ENCODE results near the gene UBE2N. TPM values are rescaled to one million over a fixed set of nuclear protein-coding genes. Genes with fewer than 3 reads are reported as not detected.
A peak's percentile ranks its signal among the peaks of the same experiment; 100 is the strongest.

Gene UBE2N
- total and polyA plus RNA-seq, 2 experiments from 2014 or later = 154 to 385 TPM

DNA sequence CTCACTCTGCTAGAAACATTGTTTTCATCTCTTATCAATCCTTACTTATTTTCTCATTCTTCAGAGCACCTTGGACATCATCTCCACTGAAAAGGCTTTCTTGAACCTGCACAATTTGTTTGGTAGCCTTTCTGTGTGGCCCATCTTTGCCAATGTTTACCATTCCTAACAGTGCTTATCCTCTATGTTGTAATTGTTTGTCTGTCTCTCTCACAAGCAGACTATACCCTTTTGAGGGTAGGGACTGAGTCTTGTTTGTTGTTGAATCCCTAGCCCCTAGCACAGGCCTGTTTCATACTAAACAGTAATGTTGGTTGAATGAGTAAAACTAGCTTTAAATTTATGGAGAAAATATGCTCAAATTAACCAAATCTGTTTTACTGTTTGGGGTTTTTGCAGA, 34.8 kb upstream of the UBE2N start:
- H3K27me3 ChIP-seq (ENCODE audit: insufficient read depth) = no peaks in the 10 kb centered on the region
- H3K4me1 Mint-ChIP-seq = no peaks in the 10 kb centered on the region
- no peak overlapping the region for H2AFZ ChIP-seq
- H3K27ac Mint-ChIP-seq = no peak overlapping the region
- DNase-seq (ENCODE audit: low spot score) = no peak
- H3K9me2 ChIP-seq (ENCODE audit: insufficient read depth) = no peaks in the 10 kb centered on the region
- H3K4me1 ChIP-seq (ENCODE audit: insufficient read depth) = no peaks in the 10 kb centered on the region
- H3K79me2 ChIP-seq (replicated peaks; ENCODE audit: insufficient read depth) = peaks cover 72% of the 10 kb centered on the region
- H3K36me3 Mint-ChIP-seq (ENCODE audit: low read depth) = peaks cover 44% of the 10 kb centered on the region; the same call in 2 of the 3 replicates
- no peaks in the 10 kb centered on the region for H3K9me3 Mint-ChIP-seq
- no peaks in the 10 kb centered on the region for H3K27me3 Mint-ChIP-seq (ENCODE audit: insufficient read depth, low read depth, poor library complexity)
- peaks cover 43% of the 10 kb centered on the region for H3K36me3 ChIP-seq (ENCODE audit: insufficient read depth)
- H4K20me1 ChIP-seq (replicated peaks; ENCODE audit: insufficient read depth) = peaks cover 27% of the 10 kb centered on the region
- H3K27ac ChIP-seq (ENCODE audit: low read depth) = no peak overlapping the region
- H3F3A ChIP-seq (replicated peaks; ENCODE audit: low read depth) = 0 out of 2 replicates have a peak, but pooled peaks cover 5% of the 10 kb centered on the region
- no peak overlapping the region for H3K4me2 ChIP-seq
- no peak overlapping the region for H3K4me3 ChIP-seq
- ATAC-seq = no peak
- no peak overlapping the region for H3K4me3 Mint-ChIP-seq
- no peak for TF ChIP-seq EZH2 (IDR thresholded peaks at IDR 0.05; ENCODE audit: low read depth, unreplicated experiment)

DNA sequence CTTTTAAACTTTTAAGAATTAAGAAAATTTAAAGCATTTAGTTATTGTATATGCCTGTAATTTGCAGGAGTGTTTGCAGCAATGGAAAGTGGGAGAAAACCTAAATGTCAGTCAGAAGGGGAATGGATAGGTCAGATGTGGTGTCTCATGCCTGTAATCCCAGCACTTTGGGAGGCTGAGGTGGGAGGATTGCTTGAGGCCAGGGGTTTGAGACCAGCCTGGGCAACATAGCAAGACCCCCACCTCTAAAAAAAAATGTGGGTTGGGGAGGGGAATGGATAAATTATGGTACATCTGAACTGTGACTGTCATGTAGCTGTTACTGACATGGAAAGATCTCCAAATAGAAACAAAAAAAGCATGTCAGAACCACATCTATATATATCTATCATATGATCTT, 27.6 kb upstream of the UBE2N start:
- no peaks in the 10 kb centered on the region for H3K27me3 ChIP-seq (ENCODE audit: insufficient read depth)
- TF ChIP-seq CREB1 (CRISPR knock-in tag; IDR thresholded peaks at IDR 0.05; ENCODE audit: low read depth) = no peak
- TF ChIP-seq ZNF331 (CRISPR knock-in tag; IDR thresholded peaks at IDR 0.05; ENCODE audit: low read depth) = no peak
- no peak for TF ChIP-seq NANOG (IDR thresholded peaks at IDR 0.05; ENCODE audit: borderline replicate concordance)
- no peak for TF ChIP-seq STAT1 (IDR thresholded peaks at IDR 0.05; ENCODE audit: unreplicated experiment)
- no peak for TF ChIP-seq EZH2phosphoT487 (IDR thresholded peaks at IDR 0.05; ENCODE audit: unreplicated experiment)
- TF ChIP-seq, protein P1, sequence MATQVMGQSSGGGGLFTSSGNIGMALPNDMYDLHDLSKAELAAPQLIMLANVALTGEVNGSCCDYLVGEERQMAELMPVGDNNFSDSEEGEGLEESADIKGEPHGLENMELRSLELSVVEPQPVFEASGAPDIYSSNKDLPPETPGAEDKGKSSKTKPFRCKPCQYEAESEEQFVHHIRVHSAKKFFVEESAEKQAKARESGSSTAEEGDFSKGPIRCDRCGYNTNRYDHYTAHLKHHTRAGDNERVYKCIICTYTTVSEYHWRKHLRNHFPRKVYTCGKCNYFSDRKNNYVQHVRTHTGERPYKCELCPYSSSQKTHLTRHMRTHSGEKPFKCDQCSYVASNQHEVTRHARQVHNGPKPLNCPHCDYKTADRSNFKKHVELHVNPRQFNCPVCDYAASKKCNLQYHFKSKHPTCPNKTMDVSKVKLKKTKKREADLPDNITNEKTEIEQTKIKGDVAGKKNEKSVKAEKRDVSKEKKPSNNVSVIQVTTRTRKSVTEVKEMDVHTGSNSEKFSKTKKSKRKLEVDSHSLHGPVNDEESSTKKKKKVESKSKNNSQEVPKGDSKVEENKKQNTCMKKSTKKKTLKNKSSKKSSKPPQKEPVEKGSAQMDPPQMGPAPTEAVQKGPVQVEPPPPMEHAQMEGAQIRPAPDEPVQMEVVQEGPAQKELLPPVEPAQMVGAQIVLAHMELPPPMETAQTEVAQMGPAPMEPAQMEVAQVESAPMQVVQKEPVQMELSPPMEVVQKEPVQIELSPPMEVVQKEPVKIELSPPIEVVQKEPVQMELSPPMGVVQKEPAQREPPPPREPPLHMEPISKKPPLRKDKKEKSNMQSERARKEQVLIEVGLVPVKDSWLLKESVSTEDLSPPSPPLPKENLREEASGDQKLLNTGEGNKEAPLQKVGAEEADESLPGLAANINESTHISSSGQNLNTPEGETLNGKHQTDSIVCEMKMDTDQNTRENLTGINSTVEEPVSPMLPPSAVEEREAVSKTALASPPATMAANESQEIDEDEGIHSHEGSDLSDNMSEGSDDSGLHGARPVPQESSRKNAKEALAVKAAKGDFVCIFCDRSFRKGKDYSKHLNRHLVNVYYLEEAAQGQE (IDR thresholded peaks at IDR 0.05; ENCODE audit: unreplicated experiment) = no peak
- TF ChIP-seq ZNF114 (CRISPR knock-in tag; IDR thresholded peaks at IDR 0.05) = no peak
- TF ChIP-seq EZH2 (IDR thresholded peaks at IDR 0.05; ENCODE audit: low read depth, unreplicated experiment) = no peak
- no peak for TF ChIP-seq POLR2AphosphoS5 (IDR thresholded peaks at IDR 0.05; ENCODE audit: low read depth)
- TF ChIP-seq, protein P2, sequence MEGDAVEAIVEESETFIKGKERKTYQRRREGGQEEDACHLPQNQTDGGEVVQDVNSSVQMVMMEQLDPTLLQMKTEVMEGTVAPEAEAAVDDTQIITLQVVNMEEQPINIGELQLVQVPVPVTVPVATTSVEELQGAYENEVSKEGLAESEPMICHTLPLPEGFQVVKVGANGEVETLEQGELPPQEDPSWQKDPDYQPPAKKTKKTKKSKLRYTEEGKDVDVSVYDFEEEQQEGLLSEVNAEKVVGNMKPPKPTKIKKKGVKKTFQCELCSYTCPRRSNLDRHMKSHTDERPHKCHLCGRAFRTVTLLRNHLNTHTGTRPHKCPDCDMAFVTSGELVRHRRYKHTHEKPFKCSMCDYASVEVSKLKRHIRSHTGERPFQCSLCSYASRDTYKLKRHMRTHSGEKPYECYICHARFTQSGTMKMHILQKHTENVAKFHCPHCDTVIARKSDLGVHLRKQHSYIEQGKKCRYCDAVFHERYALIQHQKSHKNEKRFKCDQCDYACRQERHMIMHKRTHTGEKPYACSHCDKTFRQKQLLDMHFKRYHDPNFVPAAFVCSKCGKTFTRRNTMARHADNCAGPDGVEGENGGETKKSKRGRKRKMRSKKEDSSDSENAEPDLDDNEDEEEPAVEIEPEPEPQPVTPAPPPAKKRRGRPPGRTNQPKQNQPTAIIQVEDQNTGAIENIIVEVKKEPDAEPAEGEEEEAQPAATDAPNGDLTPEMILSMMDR (conservative IDR thresholded peaks at IDR 0.05; ENCODE audit: low read depth in 2 of 2) = no peak
- TF ChIP-seq, protein P3, sequence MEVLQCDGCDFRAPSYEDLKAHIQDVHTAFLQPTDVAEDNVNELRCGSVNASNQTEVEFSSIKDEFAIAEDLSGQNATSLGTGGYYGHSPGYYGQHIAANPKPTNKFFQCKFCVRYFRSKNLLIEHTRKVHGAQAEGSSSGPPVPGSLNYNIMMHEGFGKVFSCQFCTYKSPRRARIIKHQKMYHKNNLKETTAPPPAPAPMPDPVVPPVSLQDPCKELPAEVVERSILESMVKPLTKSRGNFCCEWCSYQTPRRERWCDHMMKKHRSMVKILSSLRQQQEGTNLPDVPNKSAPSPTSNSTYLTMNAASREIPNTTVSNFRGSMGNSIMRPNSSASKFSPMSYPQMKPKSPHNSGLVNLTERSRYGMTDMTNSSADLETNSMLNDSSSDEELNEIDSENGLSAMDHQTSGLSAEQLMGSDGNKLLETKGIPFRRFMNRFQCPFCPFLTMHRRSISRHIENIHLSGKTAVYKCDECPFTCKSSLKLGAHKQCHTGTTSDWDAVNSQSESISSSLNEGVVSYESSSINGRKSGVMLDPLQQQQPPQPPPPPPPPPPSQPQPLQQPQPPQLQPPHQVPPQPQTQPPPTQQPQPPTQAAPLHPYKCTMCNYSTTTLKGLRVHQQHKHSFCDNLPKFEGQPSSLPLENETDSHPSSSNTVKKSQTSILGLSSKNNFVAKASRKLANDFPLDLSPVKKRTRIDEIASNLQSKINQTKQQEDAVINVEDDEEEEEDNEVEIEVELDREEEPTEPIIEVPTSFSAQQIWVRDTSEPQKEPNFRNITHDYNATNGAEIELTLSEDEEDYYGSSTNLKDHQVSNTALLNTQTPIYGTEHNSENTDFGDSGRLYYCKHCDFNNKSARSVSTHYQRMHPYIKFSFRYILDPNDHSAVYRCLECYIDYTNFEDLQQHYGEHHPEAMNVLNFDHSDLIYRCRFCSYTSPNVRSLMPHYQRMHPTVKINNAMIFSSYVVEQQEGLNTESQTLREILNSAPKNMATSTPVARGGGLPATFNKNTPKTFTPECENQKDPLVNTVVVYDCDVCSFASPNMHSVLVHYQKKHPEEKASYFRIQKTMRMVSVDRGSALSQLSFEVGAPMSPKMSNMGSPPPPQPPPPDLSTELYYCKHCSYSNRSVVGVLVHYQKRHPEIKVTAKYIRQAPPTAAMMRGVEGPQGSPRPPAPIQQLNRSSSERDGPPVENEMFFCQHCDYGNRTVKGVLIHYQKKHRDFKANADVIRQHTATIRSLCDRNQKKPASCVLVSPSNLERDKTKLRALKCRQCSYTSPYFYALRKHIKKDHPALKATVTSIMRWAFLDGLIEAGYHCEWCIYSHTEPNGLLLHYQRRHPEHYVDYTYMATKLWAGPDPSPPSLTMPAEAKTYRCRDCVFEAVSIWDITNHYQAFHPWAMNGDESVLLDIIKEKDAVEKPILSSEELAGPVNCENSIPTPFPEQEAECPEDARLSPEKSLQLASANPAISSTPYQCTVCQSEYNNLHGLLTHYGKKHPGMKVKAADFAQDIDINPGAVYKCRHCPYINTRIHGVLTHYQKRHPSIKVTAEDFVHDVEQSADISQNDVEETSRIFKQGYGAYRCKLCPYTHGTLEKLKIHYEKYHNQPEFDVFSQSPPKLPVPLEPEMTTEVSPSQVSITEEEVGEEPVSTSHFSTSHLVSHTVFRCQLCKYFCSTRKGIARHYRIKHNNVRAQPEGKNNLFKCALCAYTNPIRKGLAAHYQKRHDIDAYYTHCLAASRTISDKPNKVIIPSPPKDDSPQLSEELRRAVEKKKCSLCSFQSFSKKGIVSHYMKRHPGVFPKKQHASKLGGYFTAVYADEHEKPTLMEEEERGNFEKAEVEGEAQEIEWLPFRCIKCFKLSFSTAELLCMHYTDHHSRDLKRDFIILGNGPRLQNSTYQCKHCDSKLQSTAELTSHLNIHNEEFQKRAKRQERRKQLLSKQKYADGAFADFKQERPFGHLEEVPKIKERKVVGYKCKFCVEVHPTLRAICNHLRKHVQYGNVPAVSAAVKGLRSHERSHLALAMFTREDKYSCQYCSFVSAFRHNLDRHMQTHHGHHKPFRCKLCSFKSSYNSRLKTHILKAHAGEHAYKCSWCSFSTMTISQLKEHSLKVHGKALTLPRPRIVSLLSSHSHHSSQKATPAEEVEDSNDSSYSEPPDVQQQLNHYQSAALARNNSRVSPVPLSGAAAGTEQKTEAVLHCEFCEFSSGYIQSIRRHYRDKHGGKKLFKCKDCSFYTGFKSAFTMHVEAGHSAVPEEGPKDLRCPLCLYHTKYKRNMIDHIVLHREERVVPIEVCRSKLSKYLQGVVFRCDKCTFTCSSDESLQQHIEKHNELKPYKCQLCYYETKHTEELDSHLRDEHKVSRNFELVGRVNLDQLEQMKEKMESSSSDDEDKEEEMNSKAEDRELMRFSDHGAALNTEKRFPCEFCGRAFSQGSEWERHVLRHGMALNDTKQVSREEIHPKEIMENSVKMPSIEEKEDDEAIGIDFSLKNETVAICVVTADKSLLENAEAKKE (CRISPR knock-in tag; IDR thresholded peaks at IDR 0.05) = no peak

More for the DNA sequence above, 27.6 kb upstream of the UBE2N start:
- H3K4me3 Mint-ChIP-seq = peak overlapping the region; percentile 98
- Histone ChIP-seq H3F3A (replicated peaks; ENCODE audit: low read depth) (no peaks in the 10 kb centered on the region), H3K4me2 (peak overlapping the region; percentile 90), H3K9me2 (ENCODE audit: insufficient read depth) (no peaks in the 10 kb centered on the region), H4K20me1 (replicated peaks; ENCODE audit: insufficient read depth) (peaks cover 27% of the 10 kb centered on the region), H3K79me2 (replicated peaks; ENCODE audit: insufficient read depth) (peaks cover 69% of the 10 kb centered on the region), H3K36me3 (ENCODE audit: insufficient read depth) (peaks cover 15% of the 10 kb centered on the region), H3K27ac (ENCODE audit: low read depth) (no peak overlapping the region), H3K4me3 (peak overlapping the region; percentile 88), H3K4me1 (ENCODE audit: insufficient read depth) (peaks cover 12% of the 10 kb centered on the region; the same call in 1 of the 2 replicates), H2AFZ (no peak overlapping the region)
- H3K9me3 Mint-ChIP-seq = no peaks in the 10 kb centered on the region
- H3K27me3 Mint-ChIP-seq (ENCODE audit: insufficient read depth, low read depth, poor library complexity) = peaks cover 4% of the 10 kb centered on the region
- peak overlapping the region; percentile 38; the same call in 1 of the 2 replicates for H3K27ac Mint-ChIP-seq
- DNase-seq (ENCODE audit: low spot score) (no peak), ATAC-seq (no peak)
- peaks cover 10% of the 10 kb centered on the region; the same call in 2 of the 3 replicates for H3K4me1 Mint-ChIP-seq
- peaks cover 35% of the 10 kb centered on the region for H3K36me3 Mint-ChIP-seq (ENCODE audit: low read depth)

All from GM23338 (cell line).